ENCODE measurements around the gene USPL1.
"Not testable (repeated sequence)": the region's sequence is repeated elsewhere in the genome, so short reads cannot be mapped to it uniquely, and the experiment has no call there.

Gene USPL1

GRCh38 chr13:30617315-30618185 lies at the start of gene USPL1:
TSS of gene USPL1 (plus strand) at chr13:30617920. CDS start at chr13:30621141, 3,221 bp downstream.
- DNase-seq, result peak; percentile 49 to 100 (median 98)

DNA sequence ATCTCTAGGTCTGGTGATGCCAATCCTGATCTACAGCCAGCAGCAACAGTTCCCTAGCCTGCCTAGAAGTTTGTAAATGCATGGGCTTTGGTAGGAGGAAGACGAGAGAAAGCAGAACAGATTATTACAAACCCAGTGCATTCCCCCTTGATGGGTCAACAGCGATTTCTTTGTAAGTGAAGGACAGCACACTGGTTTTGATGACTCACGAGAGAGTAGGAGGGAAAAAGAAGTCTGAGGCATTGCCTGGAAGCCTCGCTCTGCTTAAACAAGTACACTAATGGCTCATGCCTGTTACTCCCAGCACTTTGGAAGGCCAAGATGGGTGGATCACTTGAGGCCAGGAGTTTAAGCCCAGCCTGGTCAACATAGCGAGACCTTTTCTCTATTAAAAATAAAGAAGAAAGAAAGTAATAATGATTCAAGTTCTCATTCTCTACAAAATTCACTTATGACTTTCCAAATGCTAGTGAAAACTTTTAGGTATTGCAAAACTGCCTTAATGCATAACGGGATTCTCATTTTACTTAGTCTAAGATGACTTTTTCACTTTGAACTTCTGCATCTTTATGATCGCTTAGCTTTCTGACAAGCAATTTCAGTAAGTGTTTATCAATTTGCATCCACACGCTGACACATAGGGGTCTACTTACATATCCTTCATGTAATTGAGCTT lies 47.7 kb upstream of the USPL1 start:
- peak in 8 of 56 donors; percentile 2 to 56 (median 12) for DNase-seq

DNA sequence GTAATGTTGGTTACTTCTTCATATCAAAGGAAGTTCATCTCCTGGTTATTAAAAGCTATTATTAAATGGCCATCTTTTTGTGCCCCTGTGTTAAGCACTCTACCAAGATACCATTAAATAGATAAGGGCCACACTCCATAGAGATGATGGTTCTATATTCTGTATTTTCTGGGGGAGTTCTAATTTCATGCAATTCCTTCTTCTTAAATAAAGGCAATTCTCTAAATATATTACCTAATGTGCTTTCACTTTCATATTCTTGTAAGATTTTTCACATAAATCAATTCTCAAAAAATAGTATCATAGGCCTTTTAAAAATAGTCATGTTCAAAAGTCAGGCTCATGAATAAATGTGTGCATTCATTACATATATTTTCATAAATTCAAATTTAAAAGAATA lies 47.0 kb upstream of the USPL1 start:
- no peak for DNase-seq

- peak in 8 of 56 donors; percentile 4 to 31 (median 8) for DNase-seq
Measured at GRCh38 chr13:30572859-30573275, 44.9 kb upstream of the USPL1 start.

GRCh38 chr13:30576528-30576927 lies 41.2 kb upstream of the USPL1 start:
- no peak for DNase-seq

DNA sequence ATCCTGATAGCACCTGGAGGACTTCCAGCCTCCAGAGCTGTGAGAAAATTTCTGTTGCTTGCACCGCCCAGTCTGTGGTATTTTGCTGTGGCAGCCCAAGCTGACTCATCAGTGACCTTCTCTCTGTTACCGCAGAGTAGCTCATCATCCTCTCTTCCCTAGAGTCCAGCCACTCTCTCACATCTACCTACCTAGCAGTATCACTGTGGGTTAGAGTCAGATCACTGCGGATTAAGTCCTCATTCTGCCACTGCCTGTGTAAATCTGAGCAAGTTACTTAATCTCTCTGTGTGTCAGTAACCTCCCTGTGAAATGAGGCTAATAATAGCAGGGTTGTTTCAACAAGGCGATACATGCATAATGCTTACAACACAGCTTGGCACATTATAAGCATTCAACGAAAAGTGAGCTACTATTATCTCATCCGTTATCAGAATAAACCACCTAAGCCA lies 40.3 kb upstream of the USPL1 start:
- DNase-seq, result no peak

DNA sequence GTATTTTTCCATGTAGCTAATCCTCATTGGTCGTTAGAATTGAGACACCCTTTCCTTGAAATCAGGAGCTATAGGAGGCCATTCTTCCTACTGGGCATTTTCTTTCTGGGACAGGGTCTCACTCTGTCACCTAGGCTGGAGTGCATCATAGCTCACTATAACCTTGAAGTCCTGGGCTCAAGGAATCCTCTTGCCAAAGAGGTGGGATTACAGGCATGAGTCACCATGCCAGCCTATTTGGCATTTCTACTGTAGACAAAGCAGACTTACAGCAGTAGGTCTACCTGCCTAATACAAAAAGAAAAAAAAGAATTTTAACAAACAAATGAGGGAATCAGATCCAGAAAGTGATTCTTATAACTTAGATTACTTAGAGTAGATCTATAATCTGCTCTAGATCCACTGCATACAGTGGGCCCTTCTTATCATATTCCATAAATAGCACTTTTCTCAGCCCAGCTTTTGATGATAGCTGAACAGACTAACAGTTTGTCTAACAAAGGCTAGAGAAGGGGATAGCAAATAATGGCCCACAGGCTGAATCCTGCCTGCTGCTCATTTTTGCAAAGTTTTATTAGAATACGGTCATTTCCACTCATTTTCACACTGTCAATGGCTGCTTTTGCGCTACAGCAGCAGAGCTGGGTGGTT lies 36.7 kb upstream of the USPL1 start:
- DNase-seq, result no peak

- no peak for DNase-seq
Measured at GRCh38 chr13:30581582-30581981, 36.1 kb upstream of the USPL1 start.

DNA sequence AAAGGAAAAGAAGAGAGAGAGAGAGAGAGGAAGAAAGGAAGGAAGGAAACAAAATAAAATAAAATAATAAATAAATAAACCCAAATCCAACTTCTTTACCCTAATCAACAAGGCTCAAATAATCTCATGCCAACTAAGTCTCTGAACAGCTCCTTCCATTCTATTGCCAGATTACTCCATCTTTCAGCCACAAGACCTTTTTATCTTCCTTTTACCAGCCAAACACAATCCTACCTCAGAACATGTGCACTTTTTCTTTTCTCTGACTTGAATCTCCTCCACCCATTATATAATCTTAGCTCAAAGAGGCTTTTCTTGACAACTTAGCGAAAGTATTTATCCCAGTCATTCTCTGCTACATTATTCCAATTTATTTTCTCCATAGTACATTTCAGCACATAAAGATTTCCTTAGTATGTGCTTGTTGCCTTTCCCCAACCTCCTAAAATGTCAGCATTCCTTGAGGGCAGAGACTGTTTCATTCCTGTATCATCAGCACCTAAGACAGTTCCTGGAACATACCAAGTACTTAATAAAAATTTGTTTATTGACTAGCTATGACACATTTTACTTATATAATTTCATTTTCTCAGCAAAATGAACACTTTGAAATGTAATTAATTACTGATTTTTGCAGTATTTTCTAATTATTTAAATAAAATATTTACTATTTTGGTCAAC lies 33.5 kb upstream of the USPL1 start:
- DNase-seq, result no peak

DNA sequence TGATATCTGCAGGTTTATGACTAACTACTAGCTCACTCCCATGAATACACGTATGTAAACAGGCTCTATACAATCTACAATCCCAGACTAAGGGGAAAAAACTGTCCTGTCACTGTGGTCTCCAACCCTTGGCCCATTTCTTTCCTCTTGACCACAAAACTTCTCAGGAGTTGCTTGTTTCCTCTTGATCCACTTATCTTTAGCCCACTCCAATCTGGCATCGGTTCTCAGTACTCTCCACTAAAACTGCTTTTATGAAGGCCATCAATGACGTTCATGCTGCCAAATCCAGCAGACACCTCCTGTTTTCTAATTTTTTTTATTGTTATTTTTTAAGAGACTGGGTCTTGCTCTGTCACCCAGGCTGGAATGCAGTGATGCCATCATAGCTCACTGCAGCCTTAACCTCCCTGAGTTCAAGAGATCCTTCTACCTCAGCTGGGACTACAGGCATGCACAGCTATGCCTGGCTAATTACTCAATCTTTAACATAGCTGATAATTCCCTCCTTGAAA lies 31.9 kb upstream of the USPL1 start:
- no peak for DNase-seq

DNA sequence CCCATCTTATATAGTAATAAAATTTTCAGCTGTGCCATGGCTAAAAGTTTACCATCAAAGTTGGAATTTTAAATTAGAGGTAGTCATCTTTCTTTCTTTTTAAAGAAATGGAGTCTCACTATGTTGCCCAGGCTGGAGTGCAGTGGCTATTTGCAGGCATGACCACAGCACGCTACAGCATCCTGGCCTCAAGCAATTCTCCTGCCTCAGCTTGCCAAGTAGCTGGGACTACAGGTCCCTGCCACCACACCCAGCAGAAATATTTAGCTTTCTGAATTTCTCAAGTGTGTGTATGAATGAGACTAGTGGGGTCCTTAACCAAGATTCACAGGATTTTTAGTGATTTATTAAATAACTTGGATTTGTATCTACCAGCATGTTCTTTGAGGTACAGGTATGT lies 30.5 kb upstream of the USPL1 start:
- no peak for DNase-seq

DNA sequence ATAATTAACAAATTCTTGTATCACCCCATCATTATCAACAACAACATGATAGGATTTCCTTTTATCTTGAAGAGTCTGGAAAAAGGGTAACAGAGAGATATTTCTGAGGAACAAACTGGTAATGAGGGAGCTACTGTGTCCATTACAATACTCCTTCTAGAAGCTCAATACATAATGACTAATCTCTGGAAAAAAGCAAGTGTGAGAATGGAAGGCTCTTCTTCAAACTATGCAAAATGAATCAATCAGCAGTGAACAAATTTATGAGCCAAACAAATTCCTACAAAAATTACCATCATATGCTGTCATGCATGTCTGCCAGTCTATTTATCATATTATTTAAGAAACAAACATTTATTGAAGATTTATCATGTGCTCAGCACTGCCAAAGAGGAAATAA lies 30.0 kb upstream of the USPL1 start:
- no peak for DNase-seq

- DNase-seq, result no peak
Measured at GRCh38 chr13:30593001-30593400, 24.7 kb upstream of the USPL1 start.

DNA sequence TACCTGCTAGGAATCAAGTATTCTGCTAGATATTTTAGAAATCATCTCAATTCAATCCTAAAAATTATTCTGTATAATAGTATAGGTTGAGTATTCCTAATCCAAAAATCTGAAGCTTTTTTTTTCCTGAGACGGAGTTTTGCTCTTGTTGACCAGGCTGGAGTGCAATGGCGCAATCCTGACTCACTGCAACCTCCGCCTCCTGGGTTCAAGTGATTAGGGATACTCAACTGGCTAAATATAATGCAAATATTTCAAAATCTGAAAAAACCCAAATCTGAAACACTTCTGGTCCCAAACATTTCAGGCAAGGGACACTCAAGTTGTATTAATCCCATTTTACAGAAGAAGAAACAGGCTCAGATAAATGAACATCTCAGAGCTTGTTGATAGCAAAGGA lies 17.2 kb upstream of the USPL1 start:
- no peak for DNase-seq

DNA sequence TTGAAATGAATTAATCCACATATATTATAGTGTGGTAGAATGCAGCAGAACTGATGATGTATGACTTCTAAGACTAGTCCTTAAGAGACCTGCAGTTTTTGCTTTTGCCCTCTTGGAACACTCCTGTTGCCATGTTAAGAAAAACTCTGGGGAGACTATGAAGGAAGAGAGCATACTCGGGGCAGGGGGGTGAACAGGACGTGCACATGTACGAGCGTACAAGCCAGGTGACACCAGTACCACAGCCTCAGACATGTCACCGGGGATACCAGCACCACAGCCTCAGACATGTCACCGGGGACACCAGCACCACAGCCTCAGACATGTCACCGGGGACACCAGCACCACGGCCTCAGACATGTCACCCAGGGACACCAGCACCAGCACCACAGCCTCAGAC lies 15.9 kb upstream of the USPL1 start:
- DNase-seq, result no peak

GRCh38 chr13:30605052-30605451 lies 12.7 kb upstream of the USPL1 start:
- no peak for DNase-seq

- not testable (repeated sequence) for DNase-seq
Measured at GRCh38 chr13:30607186-30607585, 10.5 kb upstream of the USPL1 start.

- no peak for DNase-seq
Measured at GRCh38 chr13:30607908-30608307, 9.8 kb upstream of the USPL1 start.

DNA sequence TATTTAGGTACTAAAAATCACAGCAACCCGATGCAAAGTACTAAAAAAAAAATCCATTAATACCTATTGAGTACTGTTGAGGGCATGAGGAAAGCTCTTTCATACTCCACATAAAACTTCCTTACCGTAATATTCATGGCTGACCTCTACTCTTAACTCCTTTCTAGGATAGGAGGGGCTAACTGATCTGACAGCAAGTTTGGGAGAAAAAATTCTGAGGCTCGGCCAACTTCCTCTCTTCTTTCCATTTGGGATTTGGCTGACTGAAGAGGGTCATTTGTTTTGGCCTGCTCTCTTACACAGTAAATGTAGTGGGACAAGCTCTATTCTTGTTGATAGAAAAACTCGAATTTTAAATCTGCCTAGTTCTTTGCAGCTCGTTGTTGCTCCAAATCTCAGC lies 9.4 kb upstream of the USPL1 start:
- no peak for DNase-seq

- DNase-seq, result no peak
Measured at GRCh38 chr13:30610311-30610710, 7.4 kb upstream of the USPL1 start.

DNA sequence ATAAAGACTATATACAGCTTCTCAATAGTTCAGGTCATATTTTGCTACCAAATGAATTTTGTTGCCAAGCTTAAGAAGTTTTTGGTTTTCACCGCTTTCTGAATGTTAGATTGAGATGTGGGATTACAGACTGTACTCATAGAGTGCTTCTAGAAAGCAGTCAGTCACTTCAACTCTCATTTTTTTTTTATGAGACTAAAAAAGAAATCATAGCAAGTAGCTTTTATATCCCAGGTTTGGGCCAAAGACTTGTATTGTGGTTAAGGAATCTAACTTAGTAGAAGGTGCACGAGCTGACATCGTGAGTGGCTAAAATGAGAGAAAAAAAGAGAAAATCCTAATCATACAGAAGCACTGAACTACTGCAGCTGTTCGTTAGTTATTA lies 2.2 kb upstream of the USPL1 start:
- DNase-seq, result no peak

Measured in nucleus accumbens (tissue), 56 donors.